Testis (tissue), 3 donors: Measurements from ENCODE around the gene NUAK1. TPM values are rescaled to one million over a fixed set of nuclear protein-coding genes. Genes with fewer than 3 reads are reported as not detected.
A peak's percentile ranks its signal among the peaks of the same experiment; 100 is the strongest.

ENCODE experiments used
- DNase-seq: peaks from one replicate; pipeline ENCODE4 v3.0.0-alpha.2; 2019
- H3K27ac ChIP-seq, 2 donors: fragments of 200-600 bp; sonication (generic); one replicate each; pipeline ENCODE4 v1.5.1; 2019
- H3K27me3 ChIP-seq: fragments of 200-600 bp; sonication (generic); one replicate; pipeline ENCODE4 v1.5.1; 2019
- H3K36me3 ChIP-seq: fragments of 200-600 bp; sonication (generic); one replicate; pipeline ENCODE4 v1.5.1; 2017; ENCODE audit warnings: low read depth; ENCODE audit errors: missing control alignments
- H3K4me1 ChIP-seq: fragments of 200-600 bp; sonication (generic); one replicate; pipeline ENCODE4 v1.5.1; 2019
- H3K4me3 ChIP-seq, 2 donors: fragments of 200-600 bp; sonication (generic); one replicate each; pipeline ENCODE4 v1.5.1; 2017 to 2019
- H3K9me3 ChIP-seq: fragments of 200-600 bp; sonication (generic); one replicate; pipeline ENCODE4 v1.5.1; 2017
- CTCF ChIP-seq, 3 experiments: fragments of 450-650 bp in 2 of 3; fragments of 200-600 bp in 1 of 3; sonication (generic) in 1 of 3; IDR thresholded peaks; one replicate each; pipeline ENCODE4 v1.5.1; 2016 to 2019; ENCODE audit warnings: antibody characterized with exemption in 3 of 3, mild to moderate bottlenecking in 2 of 3, moderate library complexity in 1 of 3
- POLR2A ChIP-seq: fragments of 450-650 bp; IDR thresholded peaks from one replicate; pipeline ENCODE4 v1.6.1; 2017; ENCODE audit warnings: antibody characterized with exemption, mild to moderate bottlenecking, moderate library complexity
- WGBS, 2 donors: methylation state at CpG; one replicate each; pipeline ENCODE4 v1.1.5; 2018; 5-methylcytosine and 5-hydroxymethylcytosine counted together
- intact Hi-C: fragments of 100-400 bp; cut with DNase I; formaldehyde crosslinking; loops from one replicate; pipeline ENCODE4 v1.15.1; 2023; ENCODE audit warnings: low total_unique reads
- polyA plus RNA-seq: library from polyadenylated mRNA; stranded (reverse); fragments of 350-450 nt; fragmentation: Illumina TruSeq; extraction: RNeasy Lipid Tissue Mini Kit (QIAGEN cat#74804); gene quantifications from one replicate; pipeline ENCODE4 v1.2.3, GENCODE V29; 2014; ENCODE audit warnings: low read depth, low replicate concordance; ENCODE audit not compliant: insufficient read depth
- total RNA-seq, 2 donors: library from RNA; depleted of rRNA; stranded (reverse); fragments of >200 nt; gene quantifications; one replicate each; pipeline ENCODE4 v1.2.3, GENCODE V29; 2016

NUAK1 gene
- total and polyA plus RNA-seq, 3 donors from 2014 or later: 6.6 to 9.1 (median 8.2) TPM

GRCh38 chr12:106138357-106138632 is 459 bp downstream of the NUAK1 start:
- no peak for TF ChIP-seq POLR2A
- TF ChIP-seq CTCF (IDR thresholded peaks at IDR 0.05): no peak
- no peaks in the 10 kb centered on the region for H3K4me1 ChIP-seq
- WGBS, 2 donors: 0% methylated on average over 13 of the region's 23 CpGs; no CpG with 5 or more reads in 1 of the 2 donors

GRCh38 chr12:106137530-106138356 is 1.0 kb downstream of the NUAK1 start:
- peak; percentile 30 for DNase-seq
- Histone ChIP-seq H3K36me3 (no peaks in the 10 kb centered on the region), H3K4me1 (no peaks in the 10 kb centered on the region), H3K27me3 (no peaks in the 10 kb centered on the region), H3K27ac (peak overlapping the region; percentile 69 to 92), H3K9me3 (no peaks in the 10 kb centered on the region), H3K4me3 (peak overlapping the region; percentile 77 to 81)
- intact Hi-C loops: loop anchor here (5.0 kb wide), 1 partner anchor 715 kb away; no protein-coding TSS in a partner anchor
- no peak for TF ChIP-seq POLR2A
- TF ChIP-seq CTCF (IDR thresholded peaks at IDR 0.05): no peak
- 10% methylated on average over 17 to 20 of the region's 20 CpGs for WGBS, 2 donors

More at GRCh38 chr12:106138357-106138632, 459 bp downstream of the NUAK1 start:
- DNase-seq: no peak
- intact Hi-C loops: loop anchor here (5.0 kb wide), 1 partner anchor 716 kb away; no protein-coding TSS in a partner anchor
- Histone ChIP-seq H3K4me3 (peak overlapping the region; percentile 77 to 81), H3K27me3 (no peaks in the 10 kb centered on the region), H3K27ac (peak overlapping the region; percentile 69 to 92), H3K36me3 (no peaks in the 10 kb centered on the region), H3K9me3 (no peaks in the 10 kb centered on the region)

GRCh38 chr12:106136263-106136662 is 2.5 kb downstream of the NUAK1 start:
- WGBS, 2 donors: 3 to 7% methylated on average over 13 of the region's 13 CpGs
- H3K27ac ChIP-seq: peak overlapping the region in 1 of 2 donors; percentile 27
- DNase-seq: peak; percentile 94
- H3K4me3 ChIP-seq: no peak overlapping the region
- intact Hi-C loops: loop anchor here (5.0 kb wide), 1 partner anchor 714 kb away; no protein-coding TSS in a partner anchor
- no peaks in the 10 kb centered on the region for H3K36me3 ChIP-seq
- no peaks in the 10 kb centered on the region for H3K9me3 ChIP-seq
- no peak for TF ChIP-seq POLR2A
- TF ChIP-seq CTCF (IDR thresholded peaks at IDR 0.05): peak; percentile 86 to 92 (median 90)
- H3K4me1 ChIP-seq: no peaks in the 10 kb centered on the region
- no peaks in the 10 kb centered on the region for H3K27me3 ChIP-seq

- TF ChIP-seq POLR2A (no peak), CTCF (IDR thresholded peaks at IDR 0.05) (no peak)
- DNase-seq: no peak
- no peaks in the 10 kb centered on the region for H3K36me3 ChIP-seq
- no peak overlapping the region for H3K4me3 ChIP-seq
- WGBS, 2 donors: 19 to 26% methylated on average over 4 of the region's 4 CpGs
- H3K27ac ChIP-seq: peak overlapping the region in 1 of 2 donors; percentile 27
- no peaks in the 10 kb centered on the region for H3K4me1 ChIP-seq
- intact Hi-C loops: loop anchor here (5.0 kb wide), 1 partner anchor 713 kb away; no protein-coding TSS in a partner anchor
- H3K27me3 ChIP-seq: no peaks in the 10 kb centered on the region
- no peaks in the 10 kb centered on the region for H3K9me3 ChIP-seq
Observed at GRCh38 chr12:106135781-106136180, 3.0 kb downstream of the NUAK1 start.
